GM21390 (cell line): ENCODE measurements around the gene HELQ.
"Not testable (repeated sequence)": the region's sequence is repeated elsewhere in the genome, so short reads cannot be mapped to it uniquely, and the experiment has no call there.

Source experiments
- ATAC-seq: cut with Tn5 transposase; IDR thresholded peaks from one replicate; pipeline ENCODE4 v1.9.1; 2021; ENCODE audit not compliant: unreplicated experiment

Gene HELQ

GRCh38 chr4:83440148-83440814 is 15.3 kb downstream of the HELQ start:
- no peak for ATAC-seq

DNA sequence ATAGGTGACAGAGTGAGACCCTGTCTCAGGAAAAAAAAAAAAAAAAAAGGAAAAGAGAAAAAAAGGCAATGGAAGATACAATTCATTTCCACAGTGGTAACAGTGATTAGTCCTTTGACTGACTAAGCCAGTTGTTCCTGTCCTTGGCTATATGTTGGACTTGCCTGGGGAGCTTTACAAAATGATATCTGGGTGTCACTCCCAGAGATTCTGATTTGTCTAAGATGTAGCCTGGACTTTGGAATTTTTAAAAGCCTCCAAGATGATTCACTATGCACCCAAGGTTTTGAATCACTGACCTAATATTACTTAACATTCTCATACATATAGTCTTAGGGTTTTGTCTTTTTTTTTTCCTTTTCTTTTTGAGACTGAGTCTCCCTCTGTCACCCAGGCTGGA is 16.9 kb downstream of the HELQ start:
- no peak for ATAC-seq

- no peak for ATAC-seq
Observed at GRCh38 chr4:83436680-83437079, 18.9 kb downstream of the HELQ start.

- no peak for ATAC-seq
Observed at GRCh38 chr4:83431200-83431599, 24.4 kb downstream of the HELQ start.

DNA sequence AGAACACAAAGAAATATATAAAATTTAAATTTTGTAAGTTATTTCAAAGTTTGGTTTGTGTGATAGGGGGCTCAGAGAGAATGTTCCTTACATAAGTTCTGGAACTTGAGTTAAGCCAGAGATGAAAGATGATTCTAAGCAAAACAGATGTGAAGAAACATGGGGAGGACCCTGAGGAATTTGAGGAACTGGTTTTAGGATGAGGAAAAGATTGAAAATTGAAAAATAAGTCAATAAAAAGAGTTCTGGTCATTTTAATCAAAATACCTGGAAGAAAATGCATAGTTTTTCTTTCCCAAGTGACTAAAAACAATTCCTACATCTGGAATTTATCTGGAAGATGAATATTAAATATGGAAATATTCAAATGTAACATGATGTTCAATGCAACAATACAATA is 37.4 kb downstream of the HELQ start:
- no peak for ATAC-seq

DNA sequence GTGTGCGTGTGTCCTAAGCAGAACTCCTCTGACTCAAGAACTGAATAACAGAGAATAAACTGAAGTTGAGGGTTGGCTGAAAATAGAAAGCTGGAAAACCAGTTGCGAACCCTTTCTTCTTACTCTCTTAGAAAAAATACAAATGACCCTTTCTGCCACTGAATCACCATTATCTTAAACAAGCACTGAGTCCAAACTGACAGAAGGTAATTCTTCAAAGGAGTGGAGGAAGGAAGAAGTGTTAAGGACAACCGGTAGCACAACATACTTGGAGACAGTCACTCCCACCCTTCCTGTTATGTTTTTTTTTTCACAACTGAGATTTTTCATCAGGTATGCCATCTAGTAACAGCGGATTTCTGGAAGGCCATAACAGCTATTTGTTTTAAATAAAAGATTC is 38.1 kb downstream of the HELQ start:
- ATAC-seq = no peak

DNA sequence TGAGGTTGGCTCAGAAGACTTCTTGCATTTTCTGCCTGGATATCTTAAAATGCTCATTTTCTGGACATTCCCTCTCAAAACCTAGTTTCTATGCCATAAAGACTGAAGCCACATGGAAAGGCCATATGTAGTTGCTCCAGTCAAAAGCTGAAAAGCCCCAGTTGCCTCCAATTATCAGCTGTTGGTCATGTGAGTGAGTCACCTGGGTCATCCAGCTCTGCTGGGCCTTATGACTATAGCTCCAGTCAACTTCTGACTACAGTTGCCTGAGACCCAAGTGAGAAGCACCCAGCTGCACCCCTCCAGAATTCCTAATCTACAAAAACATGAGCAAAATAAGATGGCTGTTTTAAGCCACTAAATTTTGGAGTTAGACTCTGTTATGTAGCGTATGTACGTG is 41.9 kb downstream of the HELQ start:
- no peak for ATAC-seq

DNA sequence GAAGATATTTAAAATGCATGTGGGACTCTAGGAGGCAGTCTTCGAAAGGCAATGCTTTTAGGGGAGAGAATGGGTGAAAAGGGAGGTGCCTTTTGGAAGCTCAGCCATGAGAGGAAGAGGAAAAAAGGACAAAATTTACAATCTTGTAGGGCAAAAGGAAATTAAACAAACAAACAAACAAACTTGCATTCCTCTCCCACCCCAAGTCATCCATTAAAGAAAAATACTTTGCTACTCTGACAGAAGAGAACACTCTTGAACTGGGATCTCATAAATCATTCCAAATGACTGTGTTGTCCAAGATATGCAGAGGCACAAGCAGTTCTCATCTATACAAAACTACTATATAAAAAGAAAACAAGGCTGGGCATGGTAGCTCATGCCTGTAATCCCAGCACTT is 46.7 kb downstream of the HELQ start:
- ATAC-seq = no peak

DNA sequence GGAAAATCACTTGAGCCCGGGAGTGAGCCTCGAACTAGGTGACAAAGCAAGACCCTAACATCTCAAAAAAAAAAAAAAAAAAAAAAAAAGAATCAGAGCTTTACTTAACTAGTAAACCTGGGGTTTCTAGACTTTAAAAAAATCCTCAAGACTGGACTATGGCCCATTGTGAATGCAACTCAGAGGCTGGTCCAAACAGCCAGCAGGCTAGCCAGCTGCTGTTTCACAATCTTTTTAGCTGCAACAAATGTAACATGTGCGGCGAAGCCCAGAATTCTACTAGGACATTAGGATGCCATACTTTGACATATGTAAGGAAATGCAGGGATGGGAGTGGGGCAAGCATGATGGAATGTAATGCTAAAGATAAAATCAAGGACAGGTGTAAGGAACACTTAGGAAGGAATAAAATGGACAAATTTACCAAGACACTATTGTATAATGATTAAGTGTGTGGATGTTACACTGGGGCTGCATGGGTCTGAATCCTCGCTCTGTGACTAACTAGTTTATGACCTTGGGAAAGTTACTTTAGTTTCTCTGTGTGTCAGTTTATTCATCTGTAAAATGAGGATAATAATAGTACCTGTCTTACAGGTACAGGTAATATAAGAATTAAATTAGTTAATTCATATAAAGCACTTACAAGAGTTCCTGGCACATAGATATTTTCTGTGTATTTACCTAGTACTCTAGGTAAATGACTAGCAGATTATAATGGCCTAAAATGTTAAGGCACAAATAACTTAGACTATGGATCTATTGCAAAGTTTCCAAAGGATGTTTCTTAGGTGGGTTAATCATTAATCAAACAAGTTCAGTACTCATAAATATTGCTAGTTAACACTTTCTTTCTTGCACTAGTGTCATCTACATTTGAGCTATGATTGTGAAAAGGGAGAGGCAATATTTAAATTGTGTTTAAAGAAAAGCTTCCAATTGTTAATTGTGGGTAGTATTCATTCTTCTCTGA is 49.5 kb downstream of the HELQ start:
- no peak for ATAC-seq

- ATAC-seq = not testable (repeated sequence)
Observed at GRCh38 chr4:83398158-83398557, 57.5 kb downstream of the HELQ start.

GRCh38 chr4:83393908-83394307 is 61.7 kb downstream of the HELQ start:
- ATAC-seq = no peak

- ATAC-seq = no peak
Observed at GRCh38 chr4:83392562-83392961, 63.1 kb downstream of the HELQ start.

DNA sequence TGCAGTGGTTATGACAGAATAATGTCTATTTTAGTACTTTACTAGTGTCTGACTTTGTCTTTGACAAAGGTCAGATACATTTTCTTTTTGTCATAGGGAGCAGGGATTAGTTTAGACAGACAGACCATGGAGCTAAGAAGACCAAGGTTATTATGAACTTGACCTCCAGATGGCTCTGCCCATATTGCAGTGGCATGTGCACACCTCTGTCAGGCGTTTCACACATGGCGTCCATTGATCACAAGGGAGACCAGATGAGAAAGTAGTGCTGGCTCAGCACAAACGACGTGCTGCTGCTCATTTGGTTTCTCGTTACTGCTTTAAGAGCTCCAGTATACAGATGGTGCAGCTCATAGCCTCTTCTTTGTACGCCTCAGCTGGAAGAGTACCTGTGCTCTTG is 64.7 kb downstream of the HELQ start:
- ATAC-seq = no peak

GRCh38 chr4:83389756-83390505 is 65.7 kb downstream of the HELQ start:
- ATAC-seq = no peak

GRCh38 chr4:83389037-83389720 is 66.4 kb downstream of the HELQ start:
- ATAC-seq = no peak

- ATAC-seq = no peak
Observed at GRCh38 chr4:83388313-83388676, 67.3 kb downstream of the HELQ start.

- ATAC-seq = no peak
Observed at GRCh38 chr4:83387476-83388312, 67.9 kb downstream of the HELQ start.

GRCh38 chr4:83387012-83387411 is 68.6 kb downstream of the HELQ start:
- no peak for ATAC-seq

- ATAC-seq = no peak
Observed at GRCh38 chr4:83382850-83383249, 72.8 kb downstream of the HELQ start.

DNA sequence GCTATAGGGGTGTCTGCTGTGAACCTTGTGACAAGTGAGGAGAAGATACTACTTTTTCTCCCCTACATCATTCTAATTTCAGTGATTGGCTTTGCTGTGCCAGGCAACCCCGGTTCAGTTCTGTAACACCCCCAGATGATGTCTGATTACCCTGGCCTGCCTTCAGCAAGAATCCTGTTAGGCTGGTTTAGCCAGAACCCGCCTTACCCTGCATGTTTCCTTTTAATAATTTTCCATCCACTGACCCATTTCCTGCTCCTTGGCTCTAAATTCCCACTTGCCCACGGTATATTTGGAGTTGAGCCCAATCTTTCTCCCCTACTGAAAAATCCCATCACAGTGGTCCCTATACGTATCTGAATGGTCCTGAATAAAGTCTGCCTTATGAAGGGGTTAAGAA is 74.5 kb downstream of the HELQ start:
- no peak for ATAC-seq
